Testis (tissue), 3 donors: ENCODE measurements around the gene IL6R. TPM values are rescaled to one million over a fixed set of nuclear protein-coding genes. Genes with fewer than 3 reads are reported as not detected.

Experiments
- DNase-seq: peaks from one replicate; pipeline ENCODE4 v3.0.0-alpha.2; 2019
- H3K27ac ChIP-seq, 2 donors: fragments of 200-600 bp; sonication (generic); one replicate each; pipeline ENCODE4 v1.5.1; 2019
- H3K27me3 ChIP-seq: fragments of 200-600 bp; sonication (generic); one replicate; pipeline ENCODE4 v1.5.1; 2019
- H3K36me3 ChIP-seq: fragments of 200-600 bp; sonication (generic); one replicate; pipeline ENCODE4 v1.5.1; 2017; ENCODE audit warnings: low read depth; ENCODE audit errors: missing control alignments
- H3K4me1 ChIP-seq: fragments of 200-600 bp; sonication (generic); one replicate; pipeline ENCODE4 v1.5.1; 2019
- H3K4me3 ChIP-seq, 2 donors: fragments of 200-600 bp; sonication (generic); one replicate each; pipeline ENCODE4 v1.5.1; 2017 to 2019
- H3K9me3 ChIP-seq: fragments of 200-600 bp; sonication (generic); one replicate; pipeline ENCODE4 v1.5.1; 2017
- POLR2A ChIP-seq: fragments of 450-650 bp; IDR thresholded peaks from one replicate; pipeline ENCODE4 v1.6.1; 2017; ENCODE audit warnings: antibody characterized with exemption, mild to moderate bottlenecking, moderate library complexity
- WGBS, 2 donors: methylation state at CpG; one replicate each; pipeline ENCODE4 v1.1.5; 2018; 5-methylcytosine and 5-hydroxymethylcytosine counted together
- intact Hi-C: fragments of 100-400 bp; cut with DNase I; formaldehyde crosslinking; loops from one replicate; pipeline ENCODE4 v1.15.1; 2023; ENCODE audit warnings: low total_unique reads
- polyA plus RNA-seq: library from polyadenylated mRNA; stranded (reverse); fragments of 350-450 nt; fragmentation: Illumina TruSeq; extraction: RNeasy Lipid Tissue Mini Kit (QIAGEN cat#74804); gene quantifications from one replicate; pipeline ENCODE4 v1.2.3, GENCODE V29; 2014; ENCODE audit warnings: low read depth, low replicate concordance; ENCODE audit not compliant: insufficient read depth
- total RNA-seq, 2 donors: library from RNA; depleted of rRNA; stranded (reverse); fragments of >200 nt; gene quantifications; one replicate each; pipeline ENCODE4 v1.2.3, GENCODE V29; 2016
- TF ChIP-seq, protein P1 (sequence below), 3 experiments: fragments of 450-650 bp in 2 of 3; fragments of 200-600 bp in 1 of 3; sonication (generic) in 1 of 3; IDR thresholded peaks; one replicate each; pipeline ENCODE4 v1.5.1; 2016 to 2019; ENCODE audit warnings: antibody characterized with exemption in 3 of 3, mild to moderate bottlenecking in 2 of 3, moderate library complexity in 1 of 3

The IL6R gene
- total and polyA plus RNA-seq, 3 donors from 2014 or later, result 8.5 to 29.7 (median 25.0) TPM

DNA sequence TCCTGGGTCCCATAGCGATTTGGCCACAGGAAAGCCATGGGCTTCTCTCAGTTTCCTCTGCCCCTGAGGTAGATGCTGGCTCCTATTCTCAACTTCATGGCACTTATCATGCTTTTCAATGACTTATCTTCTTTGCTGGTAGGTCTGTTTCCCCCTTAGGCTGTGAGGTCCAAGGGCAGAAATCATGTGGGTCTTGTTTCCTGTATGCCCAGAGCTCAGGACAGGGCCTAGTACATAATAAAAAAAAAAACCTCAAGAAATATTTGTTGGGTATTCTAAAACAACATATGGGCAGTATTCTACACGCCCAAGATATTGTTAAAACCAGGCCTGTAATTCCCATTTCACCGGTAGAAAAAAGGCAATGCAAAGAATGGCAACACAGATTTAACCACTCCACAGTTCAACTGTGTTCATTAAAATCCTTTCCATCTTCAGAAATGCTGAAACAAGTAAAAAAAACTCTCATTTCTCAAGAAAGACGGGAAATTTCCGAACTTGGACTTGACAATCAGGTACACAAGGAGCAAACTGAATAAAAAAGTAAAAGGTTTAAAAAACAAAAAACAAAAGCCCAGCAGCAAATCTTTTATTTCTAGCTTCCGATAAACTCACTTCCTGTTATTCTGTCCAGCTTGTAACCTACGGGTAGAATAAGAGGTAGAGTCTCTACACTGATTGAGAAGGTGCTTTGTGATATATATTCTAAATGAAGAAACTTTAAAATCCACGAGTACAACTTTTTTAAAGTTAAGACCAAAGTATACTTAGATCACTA, 90.5 kb downstream of the IL6R start:
- intact Hi-C loops, result no loop called here
- no peaks in the 10 kb centered on the region for H3K27me3 ChIP-seq
- TF ChIP-seq, protein P1, sequence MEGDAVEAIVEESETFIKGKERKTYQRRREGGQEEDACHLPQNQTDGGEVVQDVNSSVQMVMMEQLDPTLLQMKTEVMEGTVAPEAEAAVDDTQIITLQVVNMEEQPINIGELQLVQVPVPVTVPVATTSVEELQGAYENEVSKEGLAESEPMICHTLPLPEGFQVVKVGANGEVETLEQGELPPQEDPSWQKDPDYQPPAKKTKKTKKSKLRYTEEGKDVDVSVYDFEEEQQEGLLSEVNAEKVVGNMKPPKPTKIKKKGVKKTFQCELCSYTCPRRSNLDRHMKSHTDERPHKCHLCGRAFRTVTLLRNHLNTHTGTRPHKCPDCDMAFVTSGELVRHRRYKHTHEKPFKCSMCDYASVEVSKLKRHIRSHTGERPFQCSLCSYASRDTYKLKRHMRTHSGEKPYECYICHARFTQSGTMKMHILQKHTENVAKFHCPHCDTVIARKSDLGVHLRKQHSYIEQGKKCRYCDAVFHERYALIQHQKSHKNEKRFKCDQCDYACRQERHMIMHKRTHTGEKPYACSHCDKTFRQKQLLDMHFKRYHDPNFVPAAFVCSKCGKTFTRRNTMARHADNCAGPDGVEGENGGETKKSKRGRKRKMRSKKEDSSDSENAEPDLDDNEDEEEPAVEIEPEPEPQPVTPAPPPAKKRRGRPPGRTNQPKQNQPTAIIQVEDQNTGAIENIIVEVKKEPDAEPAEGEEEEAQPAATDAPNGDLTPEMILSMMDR (IDR thresholded peaks at IDR 0.05), result no peak
- TF ChIP-seq POLR2A, result no peak
- no peak overlapping the region for H3K4me3 ChIP-seq
- no peaks in the 10 kb centered on the region for H3K36me3 ChIP-seq
- 82 to 85% methylated on average over 8 of the region's 8 CpGs for WGBS, 2 donors
- DNase-seq, result no peak
- H3K27ac ChIP-seq, result peak overlapping the region in 1 of 2 donors; percentile 29
- H3K4me1 ChIP-seq, result peaks cover 16% of the 10 kb centered on the region
- no peaks in the 10 kb centered on the region for H3K9me3 ChIP-seq

DNA sequence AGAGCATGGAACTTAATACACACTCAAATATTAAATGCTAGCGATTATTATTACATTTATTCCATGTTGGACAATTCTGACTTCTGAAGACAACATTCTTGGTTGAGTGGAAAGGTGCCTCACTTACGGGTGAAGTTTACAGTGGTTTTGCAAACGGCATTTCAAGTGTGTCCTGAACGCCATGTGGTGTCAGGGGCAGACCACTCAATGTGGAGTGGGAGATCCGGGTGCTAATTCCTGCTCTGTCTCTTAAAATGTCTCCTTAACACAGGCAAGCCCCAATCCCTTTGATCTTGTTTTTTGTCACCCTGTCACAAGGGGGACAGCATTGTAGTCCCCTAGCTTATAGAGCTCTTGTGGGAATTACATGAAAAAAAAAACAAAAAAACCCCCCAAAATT, 91.2 kb downstream of the IL6R start:
- no peaks in the 10 kb centered on the region for H3K9me3 ChIP-seq
- TF ChIP-seq POLR2A, result no peak
- TF ChIP-seq, protein P1 (IDR thresholded peaks at IDR 0.05), result no peak
- no peak overlapping the region for H3K4me3 ChIP-seq
- H3K4me1 ChIP-seq, result peaks cover 16% of the 10 kb centered on the region
- no peak for DNase-seq
- 67 to 85% methylated on average over 5 of the region's 5 CpGs for WGBS, 2 donors
- intact Hi-C loops, result no loop called here
- no peaks in the 10 kb centered on the region for H3K36me3 ChIP-seq
- no peaks in the 10 kb centered on the region for H3K27me3 ChIP-seq
- H3K27ac ChIP-seq, result peak overlapping the region in 1 of 2 donors; percentile 29

DNA sequence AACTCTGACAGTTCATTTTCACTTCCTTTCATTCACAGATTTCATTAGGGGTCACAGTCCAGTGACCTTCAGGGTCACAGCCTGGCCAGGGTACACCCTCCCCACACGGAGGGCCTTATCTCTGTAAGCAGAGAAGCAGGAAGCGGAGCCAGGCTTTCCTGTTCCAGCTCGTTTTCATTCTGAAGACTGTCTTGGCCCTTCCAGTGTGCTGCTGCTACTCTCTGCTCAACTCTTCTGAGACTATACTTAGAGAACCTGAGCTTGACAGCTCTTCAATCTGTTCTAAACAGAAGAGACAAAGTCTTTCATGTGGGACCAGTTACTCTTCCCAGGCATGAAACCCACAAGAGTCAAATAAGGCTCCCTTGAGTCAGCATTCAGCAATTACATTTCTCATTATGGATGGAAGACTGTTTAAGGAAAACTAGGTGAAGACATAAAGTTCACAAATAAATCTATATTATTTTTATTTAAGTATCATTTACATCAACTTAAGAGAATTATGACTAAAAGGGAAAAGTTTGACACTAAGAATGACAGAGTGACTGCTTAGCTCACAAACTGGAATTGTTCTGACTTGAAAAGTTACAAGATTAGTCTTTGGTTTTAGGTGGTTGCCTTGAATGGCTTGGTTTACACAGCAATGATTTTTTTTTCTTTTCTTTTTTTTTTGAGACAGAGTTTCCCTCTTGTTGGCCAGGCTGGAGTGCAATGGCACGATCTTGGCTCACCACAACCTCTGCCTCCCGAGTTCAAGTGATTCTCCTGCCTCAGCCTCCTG, 92.1 kb downstream of the IL6R start:
- peak overlapping the region in 1 of 2 donors; percentile 29 for H3K27ac ChIP-seq
- DNase-seq, result peak; percentile 31
- no peak for TF ChIP-seq POLR2A
- TF ChIP-seq, protein P1 (IDR thresholded peaks at IDR 0.05), result no peak
- no peaks in the 10 kb centered on the region for H3K27me3 ChIP-seq
- intact Hi-C loops, result no loop called here
- no peaks in the 10 kb centered on the region for H3K36me3 ChIP-seq
- no peaks in the 10 kb centered on the region for H3K9me3 ChIP-seq
- WGBS, 2 donors, result 43 to 50% methylated on average over 5 of the region's 5 CpGs
- peaks cover 11% of the 10 kb centered on the region for H3K4me1 ChIP-seq
- no peak overlapping the region for H3K4me3 ChIP-seq

DNA sequence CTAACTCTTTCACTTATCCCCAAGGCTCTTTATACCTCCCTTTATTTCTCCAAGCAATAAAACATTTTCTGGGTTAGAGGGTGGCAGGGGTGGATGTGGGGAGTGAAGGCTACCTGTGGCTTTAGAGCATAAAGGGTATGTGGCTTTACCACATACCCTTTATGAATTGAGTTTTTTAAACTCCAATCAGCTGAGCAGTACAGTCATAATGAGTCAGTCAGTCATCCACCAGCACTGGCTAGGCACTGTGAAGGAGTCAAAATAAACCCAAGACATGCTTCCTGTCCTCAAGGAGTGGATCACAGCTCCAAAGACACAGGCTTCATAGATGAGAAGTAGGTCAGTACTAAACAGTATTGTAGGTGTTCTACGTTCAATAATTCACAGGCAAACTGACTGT, 94.3 kb downstream of the IL6R start:
- 67 to 71% methylated on average over 1 of the region's 1 CpG for WGBS, 2 donors
- TF ChIP-seq, protein P1 (IDR thresholded peaks at IDR 0.05), result no peak
- TF ChIP-seq POLR2A, result no peak
- intact Hi-C loops, result no loop called here
- Histone ChIP-seq H3K27ac (no peak overlapping the region), H3K27me3 (no peaks in the 10 kb centered on the region), H3K4me3 (no peak overlapping the region), H3K36me3 (no peaks in the 10 kb centered on the region), H3K9me3 (no peaks in the 10 kb centered on the region), H3K4me1 (peaks cover 5% of the 10 kb centered on the region)
- no peak for DNase-seq
